Trophoblast cell (in vitro differentiated cells and primary cell): Measurements from ENCODE around the gene RANBP9.

Source experiments
- DNase-seq, 2 donors: peaks; one replicate each; pipeline ENCODE4 v3.0.0-alpha.2; 2016
- H2AFZ ChIP-seq: 2 replicates; pipeline ENCODE4 v1.6.1; 2013; ENCODE audit warnings: low read length, moderate library complexity, mild to moderate bottlenecking; ENCODE audit not compliant: insufficient read depth, poor library complexity
- H2AK5ac ChIP-seq: 2 replicates; pipeline ENCODE4 v1.6.1; 2013; ENCODE audit warnings: mild to moderate bottlenecking, low read length
- H2BK120ac ChIP-seq: 2 replicates; pipeline ENCODE4 v1.6.1; 2013; ENCODE audit warnings: low read length, mild to moderate bottlenecking, moderate library complexity; ENCODE audit not compliant: insufficient read depth, poor library complexity
- H2BK12ac ChIP-seq: 2 replicates; pipeline ENCODE4 v1.6.1; 2013; ENCODE audit warnings: mild to moderate bottlenecking, low read length, moderate library complexity
- H2BK5ac ChIP-seq: 2 replicates; pipeline ENCODE4 v1.6.1; 2013; ENCODE audit warnings: low read length, low read depth, moderate library complexity, mild to moderate bottlenecking; ENCODE audit not compliant: poor library complexity
- H3K14ac ChIP-seq: 2 replicates; pipeline ENCODE4 v1.6.1; 2013; ENCODE audit warnings: mild to moderate bottlenecking, low read length
- H3K18ac ChIP-seq: 2 replicates; pipeline ENCODE4 v1.6.1; 2013; ENCODE audit warnings: mild to moderate bottlenecking, low read length
- H3K23ac ChIP-seq: 2 replicates; pipeline ENCODE4 v1.6.1; 2013; ENCODE audit warnings: low read length
- H3K27ac ChIP-seq: 2 replicates; pipeline ENCODE4 v1.5.1; 2013; ENCODE audit warnings: low read depth, mild to moderate bottlenecking, inconsistent platforms, low read length, moderate library complexity
- H3K27me3 ChIP-seq: 2 replicates; pipeline ENCODE4 v1.6.1; 2013; ENCODE audit warnings: inconsistent platforms, mild to moderate bottlenecking, low read length, moderate library complexity; ENCODE audit not compliant: insufficient read depth
- H3K36me3 ChIP-seq, 2 experiments: 1 replicate in 1 of 2; 2 replicates in 1 of 2; pipeline ENCODE4 v1.6.1; 2013; ENCODE audit warnings: low read length in 2 of 2, mild to moderate bottlenecking in 2 of 2, moderate library complexity in 1 of 2; ENCODE audit not compliant: insufficient read depth in 2 of 2, control insufficient read depth in 1 of 2
- H3K4ac ChIP-seq: 2 replicates; pipeline ENCODE4 v1.6.1; 2013; ENCODE audit warnings: low read depth, mild to moderate bottlenecking, low read length, moderate library complexity
- H3K4me1 ChIP-seq, 2 experiments: 1 replicate in 1 of 2; 2 replicates in 1 of 2; pipeline ENCODE4 v1.6.1; 2013; ENCODE audit warnings: low read length in 2 of 2, mild to moderate bottlenecking in 2 of 2, moderate library complexity in 1 of 2; ENCODE audit not compliant: insufficient read depth in 2 of 2, control insufficient read depth in 1 of 2
- H3K4me2 ChIP-seq: 2 replicates; pipeline ENCODE4 v1.6.1; 2013; ENCODE audit warnings: inconsistent platforms, mild to moderate bottlenecking, low read length, moderate library complexity
- H3K4me3 ChIP-seq: 2 replicates; pipeline ENCODE4 v1.5.1; 2013; ENCODE audit warnings: mild to moderate bottlenecking, low read depth, low read length, inconsistent platforms
- H3K79me1 ChIP-seq: one replicate; pipeline ENCODE4 v1.6.1; 2013; ENCODE audit warnings: low read length
- H3K79me2 ChIP-seq: 2 replicates; pipeline ENCODE4 v1.6.1; 2013; ENCODE audit warnings: low read length, mild to moderate bottlenecking; ENCODE audit not compliant: control insufficient read depth, insufficient read depth, poor library complexity
- H3K9ac ChIP-seq: 2 replicates; pipeline ENCODE4 v1.6.1; 2013; ENCODE audit warnings: mild to moderate bottlenecking, low read length
- H3K9me3 ChIP-seq: 2 replicates; pipeline ENCODE4 v1.6.1; 2013; ENCODE audit warnings: low read depth, mild to moderate bottlenecking, control low read depth, inconsistent platforms, low read length; ENCODE audit not compliant: insufficient read depth
- H4K12ac ChIP-seq: 2 replicates; pipeline ENCODE4 v1.6.1; 2013; ENCODE audit warnings: low read depth, mild to moderate bottlenecking, low read length, moderate library complexity
- H4K8ac ChIP-seq: 2 replicates; pipeline ENCODE4 v1.6.1; 2013; ENCODE audit warnings: low read depth, mild to moderate bottlenecking, low read length, moderate library complexity
- H4K91ac ChIP-seq: one replicate; pipeline ENCODE4 v1.6.1; 2013; ENCODE audit warnings: low read depth, mild to moderate bottlenecking, low read length, moderate library complexity
- WGBS: extraction: QIAGEN DNeasy Blood & Tissue Kit; methylation state at CpG from one replicate; pipeline ENCODE4 v1.1.7; 2013; ENCODE audit warnings: missing lambda C conversion rate; ENCODE audit not compliant: insufficient read length, insufficient coverage; ENCODE audit errors: extremely low coverage; 5-methylcytosine and 5-hydroxymethylcytosine counted together

Gene RANBP9

DNA sequence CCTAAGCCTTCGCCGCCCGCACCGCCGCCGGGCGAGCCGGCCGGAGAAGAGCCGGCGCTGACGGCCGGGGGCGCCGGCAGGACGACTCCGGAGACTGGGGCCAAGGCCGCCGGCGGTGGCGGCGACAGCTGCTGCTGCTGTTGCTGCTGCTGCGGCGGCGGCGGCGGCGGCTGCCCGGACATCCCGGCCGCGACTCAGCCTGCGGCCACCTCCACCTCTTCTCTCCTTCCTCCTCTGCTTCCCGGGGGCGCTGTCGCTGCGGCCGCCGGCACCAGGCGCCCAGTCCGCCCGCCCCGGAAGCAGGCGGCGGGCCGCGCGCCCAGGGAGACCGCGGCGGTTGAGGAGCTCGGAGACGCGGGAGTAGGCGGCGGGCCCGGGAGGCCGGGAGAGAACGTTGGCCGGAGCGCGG, 307 bp downstream of the RANBP9 start:
- Histone ChIP-seq H3K18ac (peak overlapping the region; percentile 32), H4K8ac (peak overlapping the region; percentile 91), H3K9ac (peak overlapping the region; percentile 98), H3K4me1 (peaks cover 2 to 3% of the 10 kb centered on the region in 2 experiments), H3K14ac (peak overlapping the region; percentile 98), H3K4me2 (peak overlapping the region; percentile 53), H4K12ac (peak overlapping the region; percentile 47), H2AFZ (peak overlapping the region; percentile 45), H3K23ac (no peak overlapping the region), H3K9me3 (peaks cover 2% of the 10 kb centered on the region), H3K27ac (peak overlapping the region; percentile 97), H3K79me1 (peaks cover 13% of the 10 kb centered on the region), H3K4me3 (peak overlapping the region; percentile 87), H2BK120ac (peak overlapping the region; percentile 18), H3K36me3 (peaks cover 0 to 2% of the 10 kb centered on the region in 2 experiments), H3K27me3 (no peaks in the 10 kb centered on the region), H3K79me2 (peaks cover 18% of the 10 kb centered on the region), H2BK12ac (no peak overlapping the region), H2BK5ac (peak overlapping the region; percentile 34), H4K91ac (peak overlapping the region; percentile 95), H3K4ac (peak overlapping the region; percentile 68), H2AK5ac (no peak overlapping the region)
- peak; percentile 42 to 66 for DNase-seq
- WGBS: no CpG with 5 or more reads among the region's 62 CpGs

DNA sequence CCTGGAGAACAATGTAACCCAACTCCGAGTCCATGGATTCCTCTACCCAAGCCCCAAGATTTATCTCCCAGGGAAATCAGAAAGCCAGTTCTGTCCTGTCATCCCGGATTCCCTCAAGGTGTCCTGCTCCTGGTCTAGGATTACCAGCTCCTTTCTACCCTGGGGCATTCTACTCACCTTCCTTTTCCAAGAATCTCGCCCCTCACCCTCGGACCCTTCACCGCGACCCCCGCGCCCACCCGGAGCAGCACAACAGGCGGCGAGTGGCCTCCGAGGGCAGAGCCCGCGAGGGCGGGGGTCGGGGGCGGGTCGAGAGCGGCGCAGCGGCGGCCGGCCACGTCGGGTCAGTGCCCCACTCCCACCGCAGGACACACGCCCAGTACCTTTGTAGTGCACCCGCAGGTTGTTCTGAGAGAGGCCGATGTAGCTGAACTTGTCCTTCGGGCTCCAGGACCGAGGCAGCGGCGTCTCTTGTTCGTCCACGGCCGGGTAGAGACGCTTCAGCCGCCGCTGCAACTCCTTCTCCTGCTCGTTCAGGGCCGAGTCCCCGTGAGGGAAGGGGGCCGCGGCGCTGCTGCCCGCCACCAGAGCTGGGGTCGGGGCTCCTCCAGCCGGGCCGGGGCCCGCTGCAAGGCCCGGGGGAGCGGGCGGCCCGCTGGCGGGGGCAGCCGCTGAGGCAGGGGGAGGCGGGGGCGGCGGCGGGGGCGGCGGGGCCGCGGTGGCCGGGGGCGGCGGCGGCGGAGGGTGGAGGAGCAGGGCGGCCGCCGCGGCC, 897 bp downstream of the RANBP9 start:
- Histone ChIP-seq H4K91ac (peak overlapping the region; percentile 95), H3K9me3 (peaks cover 2% of the 10 kb centered on the region), H4K12ac (peak overlapping the region; percentile 83), H2BK5ac (peak overlapping the region; percentile 34), H3K4me1 (peaks cover 2 to 3% of the 10 kb centered on the region in 2 experiments), H3K4ac (peak overlapping the region; percentile 80), H2AK5ac (peak overlapping the region; percentile 49), H3K23ac (no peak overlapping the region), H3K4me2 (peak overlapping the region; percentile 93), H3K18ac (peak overlapping the region; percentile 98), H3K79me1 (peaks cover 13% of the 10 kb centered on the region), H2BK12ac (no peak overlapping the region), H4K8ac (peak overlapping the region; percentile 81), H3K27me3 (no peaks in the 10 kb centered on the region), H2BK120ac (peak overlapping the region; percentile 86), H2AFZ (peak overlapping the region; percentile 62), H3K14ac (peak overlapping the region; percentile 94), H3K27ac (peak overlapping the region; percentile 97), H3K9ac (peak overlapping the region; percentile 98), H3K79me2 (peaks cover 18% of the 10 kb centered on the region), H3K4me3 (peak overlapping the region; percentile 87), H3K36me3 (peaks cover 0 to 2% of the 10 kb centered on the region in 2 experiments)
- no CpG with 5 or more reads among the region's 73 CpGs for WGBS
- DNase-seq: peak; percentile 72 to 88

DNA sequence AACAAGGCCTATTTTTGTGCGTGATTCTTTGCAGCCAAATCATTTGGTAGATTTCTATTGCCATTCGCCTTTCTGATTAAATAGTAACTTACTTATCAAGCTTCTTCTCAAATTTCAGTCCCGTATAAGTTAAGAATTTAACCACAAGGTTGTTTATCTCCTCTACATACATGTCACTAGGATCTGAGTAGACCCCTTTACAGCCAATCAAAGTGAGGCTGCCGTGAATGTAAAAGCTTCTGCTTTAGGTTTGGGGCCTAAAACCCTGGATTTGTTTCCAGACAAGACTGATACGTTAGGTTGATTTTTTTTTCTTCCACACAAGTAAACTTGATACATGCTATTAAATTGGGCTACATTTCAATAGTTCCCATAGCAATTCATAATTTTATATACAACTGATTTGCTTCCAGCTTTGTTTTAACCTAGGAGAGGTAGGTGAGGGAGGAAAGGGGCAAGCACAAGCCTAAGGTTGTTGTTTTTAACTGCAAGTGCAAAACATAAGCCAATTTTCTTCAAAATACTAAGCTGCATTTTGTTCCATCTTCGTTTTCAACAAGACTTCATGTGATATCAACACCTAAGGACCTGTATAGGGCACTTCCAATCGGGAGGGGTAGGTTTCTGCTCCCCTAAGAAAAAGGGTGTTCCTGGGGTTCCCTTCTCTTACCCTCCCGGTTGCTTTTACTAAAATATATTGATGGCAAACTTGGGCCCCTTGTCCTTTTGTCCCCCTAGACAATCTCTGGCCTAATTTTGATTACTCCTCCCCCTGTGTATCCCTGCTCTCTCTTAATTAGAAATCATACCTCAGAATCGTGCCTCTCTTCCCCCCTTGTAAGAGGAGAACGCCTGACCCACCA, 1.7 kb downstream of the RANBP9 start:
- Histone ChIP-seq H4K8ac (no peak overlapping the region), H3K4me3 (peak overlapping the region; percentile 87), H3K36me3 (peaks cover 0 to 2% of the 10 kb centered on the region in 2 experiments), H3K79me1 (peaks cover 13% of the 10 kb centered on the region), H4K12ac (no peak overlapping the region), H3K27ac (peak overlapping the region; percentile 97), H2BK5ac (no peak overlapping the region), H2AK5ac (no peak overlapping the region), H3K9ac (peak overlapping the region; percentile 64), H3K14ac (no peak overlapping the region), H3K79me2 (peaks cover 18% of the 10 kb centered on the region), H3K4me2 (peak overlapping the region; percentile 93), H3K18ac (no peak overlapping the region), H3K23ac (no peak overlapping the region), H3K4ac (peak overlapping the region; percentile 65), H3K9me3 (no peaks in the 10 kb centered on the region), H2AFZ (no peak overlapping the region), H4K91ac (no peak overlapping the region), H2BK120ac (no peak overlapping the region), H3K27me3 (no peaks in the 10 kb centered on the region), H2BK12ac (no peak overlapping the region), H3K4me1 (peaks cover 2 to 3% of the 10 kb centered on the region in 2 experiments)
- WGBS: no CpG with 5 or more reads among the region's 10 CpGs
- DNase-seq: no peak

DNA sequence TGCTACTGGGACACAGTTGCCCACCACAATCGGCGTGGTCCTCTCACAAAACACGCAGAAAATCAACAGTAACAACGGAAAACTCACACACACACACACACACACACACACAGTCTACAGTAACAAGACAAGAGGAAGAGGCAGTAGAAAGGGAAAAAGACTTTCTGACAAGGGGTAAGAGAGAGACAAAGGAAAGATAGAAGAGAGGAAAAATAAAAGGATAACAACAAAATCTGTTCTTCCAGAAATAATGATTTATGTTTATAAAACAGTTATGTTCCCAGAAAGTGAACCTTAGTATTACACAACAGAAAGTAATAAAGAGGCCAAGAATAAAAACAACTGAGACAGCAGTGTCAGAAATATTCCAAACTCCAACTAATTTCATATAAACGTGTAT, 2.9 kb downstream of the RANBP9 start:
- Histone ChIP-seq H3K36me3 (peaks cover 0 to 2% of the 10 kb centered on the region in 2 experiments), H2BK120ac (no peak overlapping the region), H4K91ac (no peak overlapping the region), H3K14ac (no peak overlapping the region), H3K4me2 (peak overlapping the region; percentile 56), H4K12ac (no peak overlapping the region), H2AFZ (no peak overlapping the region), H3K23ac (no peak overlapping the region), H3K18ac (no peak overlapping the region), H3K4me3 (no peak overlapping the region), H3K4me1 (peaks cover 2 to 3% of the 10 kb centered on the region in 2 experiments), H3K27ac (no peak overlapping the region), H3K9me3 (no peaks in the 10 kb centered on the region), H2BK12ac (no peak overlapping the region), H4K8ac (no peak overlapping the region), H2BK5ac (no peak overlapping the region), H2AK5ac (no peak overlapping the region), H3K79me1 (peaks cover 13% of the 10 kb centered on the region), H3K27me3 (no peaks in the 10 kb centered on the region), H3K9ac (no peak overlapping the region), H3K4ac (peak overlapping the region; percentile 96), H3K79me2 (peaks cover 18% of the 10 kb centered on the region)
- DNase-seq: no peak
- WGBS: no CpG with 5 or more reads among the region's 5 CpGs
